ENCODE results near the gene MST1R.

DNA sequence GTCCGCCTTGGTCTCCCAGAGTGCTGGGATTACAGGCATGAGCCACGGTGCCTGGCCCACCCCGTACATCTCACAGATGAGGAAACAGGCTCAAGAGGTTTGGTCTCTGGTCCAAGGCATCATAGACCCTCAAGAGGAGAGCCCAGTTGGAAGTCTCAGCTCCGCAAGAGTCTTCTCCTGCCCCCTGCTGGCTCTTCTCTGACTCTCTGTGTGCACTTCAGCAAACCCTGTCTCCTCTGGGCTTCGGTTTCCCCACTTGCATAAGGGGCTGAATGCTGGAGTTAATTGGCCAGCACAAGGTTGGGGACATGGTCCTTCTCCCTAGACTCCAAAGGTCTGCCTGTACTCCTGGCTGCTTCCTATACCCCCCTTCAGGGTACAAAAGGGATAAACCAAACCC, 3.9 kb downstream of the MST1R start:
- TF ChIP-seq, protein P1, sequence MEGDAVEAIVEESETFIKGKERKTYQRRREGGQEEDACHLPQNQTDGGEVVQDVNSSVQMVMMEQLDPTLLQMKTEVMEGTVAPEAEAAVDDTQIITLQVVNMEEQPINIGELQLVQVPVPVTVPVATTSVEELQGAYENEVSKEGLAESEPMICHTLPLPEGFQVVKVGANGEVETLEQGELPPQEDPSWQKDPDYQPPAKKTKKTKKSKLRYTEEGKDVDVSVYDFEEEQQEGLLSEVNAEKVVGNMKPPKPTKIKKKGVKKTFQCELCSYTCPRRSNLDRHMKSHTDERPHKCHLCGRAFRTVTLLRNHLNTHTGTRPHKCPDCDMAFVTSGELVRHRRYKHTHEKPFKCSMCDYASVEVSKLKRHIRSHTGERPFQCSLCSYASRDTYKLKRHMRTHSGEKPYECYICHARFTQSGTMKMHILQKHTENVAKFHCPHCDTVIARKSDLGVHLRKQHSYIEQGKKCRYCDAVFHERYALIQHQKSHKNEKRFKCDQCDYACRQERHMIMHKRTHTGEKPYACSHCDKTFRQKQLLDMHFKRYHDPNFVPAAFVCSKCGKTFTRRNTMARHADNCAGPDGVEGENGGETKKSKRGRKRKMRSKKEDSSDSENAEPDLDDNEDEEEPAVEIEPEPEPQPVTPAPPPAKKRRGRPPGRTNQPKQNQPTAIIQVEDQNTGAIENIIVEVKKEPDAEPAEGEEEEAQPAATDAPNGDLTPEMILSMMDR (IDR thresholded peaks at IDR 0.05) = peak; percentile 15; the same call in 1 of the 2 replicates
- TF ChIP-seq ZFX (IDR thresholded peaks at IDR 0.05; ENCODE audit: borderline replicate concordance) = no peak
